ENCODE data around the gene TRIM8. TPM values are rescaled to one million over a fixed set of nuclear protein-coding genes. Genes with fewer than 3 reads are reported as not detected.

Gene TRIM8
- total RNA-seq, 1 donor from 2014 or later: 216 TPM

DNA sequence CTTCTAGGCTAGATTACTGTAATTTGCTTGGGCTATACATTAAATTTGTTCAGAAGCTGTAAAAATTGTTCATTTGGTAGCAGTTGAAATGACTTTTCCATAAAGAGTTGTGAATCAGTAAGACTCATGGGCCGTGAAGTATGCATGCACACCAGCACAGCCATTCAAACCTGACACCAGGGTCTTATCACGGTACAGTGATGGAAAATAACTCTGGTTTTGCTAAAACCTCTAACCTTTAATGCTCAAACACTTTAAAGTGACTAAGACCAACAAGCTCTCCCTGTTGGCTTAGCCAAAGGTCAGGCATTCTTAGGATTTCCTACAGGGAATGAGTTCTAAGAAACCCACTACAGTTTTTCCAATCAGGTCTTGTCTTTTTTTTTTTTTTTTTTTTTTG lies 58.5 kb downstream of the TRIM8 start:
- TF ChIP-seq, protein P1, sequence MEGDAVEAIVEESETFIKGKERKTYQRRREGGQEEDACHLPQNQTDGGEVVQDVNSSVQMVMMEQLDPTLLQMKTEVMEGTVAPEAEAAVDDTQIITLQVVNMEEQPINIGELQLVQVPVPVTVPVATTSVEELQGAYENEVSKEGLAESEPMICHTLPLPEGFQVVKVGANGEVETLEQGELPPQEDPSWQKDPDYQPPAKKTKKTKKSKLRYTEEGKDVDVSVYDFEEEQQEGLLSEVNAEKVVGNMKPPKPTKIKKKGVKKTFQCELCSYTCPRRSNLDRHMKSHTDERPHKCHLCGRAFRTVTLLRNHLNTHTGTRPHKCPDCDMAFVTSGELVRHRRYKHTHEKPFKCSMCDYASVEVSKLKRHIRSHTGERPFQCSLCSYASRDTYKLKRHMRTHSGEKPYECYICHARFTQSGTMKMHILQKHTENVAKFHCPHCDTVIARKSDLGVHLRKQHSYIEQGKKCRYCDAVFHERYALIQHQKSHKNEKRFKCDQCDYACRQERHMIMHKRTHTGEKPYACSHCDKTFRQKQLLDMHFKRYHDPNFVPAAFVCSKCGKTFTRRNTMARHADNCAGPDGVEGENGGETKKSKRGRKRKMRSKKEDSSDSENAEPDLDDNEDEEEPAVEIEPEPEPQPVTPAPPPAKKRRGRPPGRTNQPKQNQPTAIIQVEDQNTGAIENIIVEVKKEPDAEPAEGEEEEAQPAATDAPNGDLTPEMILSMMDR (IDR thresholded peaks at IDR 0.05): no peak
- Histone ChIP-seq H3K27me3 (no peaks in the 10 kb centered on the region), H3K9me3 (no peaks in the 10 kb centered on the region), H3K4me1 (no peaks in the 10 kb centered on the region), H3K36me3 (peaks cover 13 to 16% of the 10 kb centered on the region in 2 donors), H3K27ac (no peak overlapping the region), H3K4me3 (no peak overlapping the region)
- intact Hi-C loops (cut with DNase I): no loop called here
- DNase-seq (ENCODE audit: low spot score in 2 of 2): no peak

DNA sequence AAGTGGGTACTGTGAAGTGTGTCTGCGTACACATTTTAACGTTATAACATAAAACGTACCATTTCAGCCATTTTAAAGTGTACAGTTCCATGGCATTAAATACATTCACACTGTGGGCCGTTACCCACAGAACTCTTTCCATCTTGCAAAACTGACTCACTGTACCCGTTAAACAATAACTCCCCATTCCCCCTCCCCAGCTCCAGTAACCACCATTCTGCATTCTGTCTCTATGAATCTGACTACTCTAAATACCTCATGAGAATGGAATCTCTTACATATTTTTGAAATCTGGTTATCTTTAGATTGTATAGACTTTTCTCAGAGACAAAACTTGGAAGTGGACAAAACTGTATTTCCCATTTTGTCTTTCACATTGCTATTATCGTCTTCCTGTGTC lies 60.6 kb downstream of the TRIM8 start:
- TF ChIP-seq, protein P1 (IDR thresholded peaks at IDR 0.05): no peak
- H3K9me3 ChIP-seq: no peaks in the 10 kb centered on the region
- no peaks in the 10 kb centered on the region for H3K4me1 ChIP-seq
- DNase-seq (ENCODE audit: low spot score in 2 of 2): no peak
- intact Hi-C loops (cut with DNase I): no loop called here
- no peaks in the 10 kb centered on the region for H3K36me3 ChIP-seq
- H3K4me3 ChIP-seq: no peak overlapping the region
- H3K27ac ChIP-seq: no peak overlapping the region
- H3K27me3 ChIP-seq: no peaks in the 10 kb centered on the region

DNA sequence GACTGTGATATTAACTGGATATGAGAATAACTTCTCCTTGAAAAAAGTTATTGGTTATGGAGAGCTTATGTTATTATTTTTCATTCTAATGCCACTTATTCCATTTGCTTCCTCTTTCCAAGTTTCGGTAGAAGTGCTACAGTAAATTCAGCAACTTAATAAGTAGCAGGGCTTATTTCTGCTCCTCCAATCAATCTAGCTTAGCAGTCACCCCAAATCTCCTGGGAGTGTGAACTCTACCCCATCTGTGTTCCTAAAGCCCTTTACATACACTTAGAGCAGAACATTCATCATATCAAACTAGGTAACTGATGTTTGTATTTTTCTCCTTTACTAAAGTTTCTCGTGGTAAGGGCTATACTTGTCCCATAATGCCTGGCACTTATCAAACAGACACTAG lies 61.3 kb downstream of the TRIM8 start:
- TF ChIP-seq, protein P1 (IDR thresholded peaks at IDR 0.05): no peak
- H3K4me1 ChIP-seq: no peaks in the 10 kb centered on the region
- no peak for DNase-seq (ENCODE audit: low spot score in 2 of 2)
- H3K27me3 ChIP-seq: no peaks in the 10 kb centered on the region
- no peaks in the 10 kb centered on the region for H3K36me3 ChIP-seq
- intact Hi-C loops (cut with DNase I): no loop called here
- no peak overlapping the region for H3K27ac ChIP-seq
- no peak overlapping the region for H3K4me3 ChIP-seq
- H3K9me3 ChIP-seq: no peaks in the 10 kb centered on the region

Other genes starting within 250 kb of the TRIM8 start
- gene NFKB2, start 248.8 kb upstream of the TRIM8 start, total RNA-seq: 89.2 TPM
- not detected for gene PSD, start 225.7 kb upstream of the TRIM8 start, total RNA-seq
- gene FBXL15, start 223.6 kb upstream of the TRIM8 start, total RNA-seq: 16.5 TPM
- 45.1 TPM for gene CUEDC2, start 211.9 kb upstream of the TRIM8 start, total RNA-seq
- gene C10orf95, start 192.9 kb upstream of the TRIM8 start, total RNA-seq: not detected
- 200 TPM for gene ACTR1A, start 141.8 kb upstream of the TRIM8 start, total RNA-seq
- gene SUFU, start 140.5 kb upstream of the TRIM8 start, total RNA-seq: 17.3 TPM
- 2.0 TPM for gene ARL3, start 69.9 kb downstream of the TRIM8 start, total RNA-seq
- 2.1 TPM for gene SFXN2, start 70.2 kb downstream of the TRIM8 start, total RNA-seq
- 107 TPM for gene WBP1L, start 99.5 kb downstream of the TRIM8 start, total RNA-seq
- 116 TPM for gene CYP17A1, start 192.9 kb downstream of the TRIM8 start, total RNA-seq
- 57.2 TPM for gene BORCS7, start 209.8 kb downstream of the TRIM8 start, total RNA-seq
- 1.4 TPM for gene AS3MT, start 225.0 kb downstream of the TRIM8 start, total RNA-seq